22Rv1 (cell line): ENCODE results near the gene LSP1.

Experiments
- H3K27ac ChIP-seq: fragments of 450-650 bp; 2 replicates; pipeline ENCODE4 v1.5.1; 2017
- CTCF ChIP-seq: fragments of 450-650 bp; IDR thresholded peaks from 2 replicates; pipeline ENCODE4 v1.5.1; 2017; ENCODE audit warnings: mild to moderate bottlenecking
- ZFX ChIP-seq: fragments of 450-650 bp; IDR thresholded peaks from 2 replicates; pipeline ENCODE4 v1.6.1; 2017; ENCODE audit warnings: antibody characterized with exemption, borderline replicate concordance

Gene LSP1

GRCh38 chr11:1854949-1855885, 2.3 kb downstream of the LSP1 start:
- TF ChIP-seq ZFX (no peak), CTCF (no peak)
- no peak overlapping the region for H3K27ac ChIP-seq

DNA sequence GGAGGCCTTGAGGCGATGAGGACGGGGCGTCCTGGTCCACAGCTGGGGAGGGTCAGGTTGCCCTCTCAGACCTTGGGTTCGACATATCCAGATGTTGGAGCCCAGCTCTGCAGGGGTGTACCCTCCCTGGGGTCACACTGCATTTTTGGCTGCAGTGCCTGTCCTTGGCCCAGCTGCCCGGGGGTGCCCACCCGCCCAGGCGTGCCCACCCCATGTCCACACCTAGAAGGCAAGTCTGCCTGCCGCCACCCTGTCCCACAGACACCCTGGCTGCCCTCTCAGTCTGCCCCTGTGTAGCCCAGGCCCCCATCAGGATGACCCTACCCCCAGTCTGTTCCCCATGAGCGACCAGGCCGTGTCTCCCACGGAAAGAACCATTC, 3.0 kb downstream of the LSP1 start:
- TF ChIP-seq ZFX (no peak), CTCF (no peak)
- no peak overlapping the region for H3K27ac ChIP-seq

DNA sequence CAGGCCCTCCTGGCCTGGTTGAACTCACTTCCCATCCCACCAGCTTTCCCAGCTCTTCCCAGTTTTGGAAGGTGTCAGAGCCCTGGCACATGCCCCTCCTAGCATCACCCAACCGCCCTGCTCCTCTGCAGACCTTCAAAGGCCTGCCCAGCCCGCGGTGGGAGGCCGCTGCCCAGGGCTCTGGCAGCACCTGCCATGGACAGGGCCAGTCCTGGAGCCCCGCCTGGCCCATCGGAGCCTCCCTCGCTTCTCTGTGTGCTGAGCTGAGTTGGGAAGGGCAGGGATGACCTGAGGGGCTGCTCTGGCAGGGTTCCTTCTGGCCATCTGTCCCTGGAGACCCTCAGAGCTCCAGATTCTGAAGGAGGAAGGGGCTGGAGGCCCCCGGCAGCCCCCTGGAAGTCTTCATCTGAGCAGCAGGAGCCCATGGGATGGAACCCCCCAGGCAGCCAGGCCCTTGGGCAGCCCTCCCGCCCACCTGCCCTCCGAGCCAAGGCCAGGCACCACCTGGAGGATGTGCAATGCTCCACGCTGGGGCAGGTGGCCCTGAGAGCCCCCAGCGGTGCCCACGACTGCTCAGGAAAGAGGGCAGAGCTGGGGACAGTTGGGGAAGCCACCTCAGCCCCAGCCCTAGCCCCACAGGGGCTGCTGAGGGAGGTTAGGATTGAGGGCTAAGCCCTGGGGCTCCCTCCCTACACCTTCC, 3.6 kb downstream of the LSP1 start:
- no peak for TF ChIP-seq ZFX
- TF ChIP-seq CTCF: no peak
- H3K27ac ChIP-seq: no peak overlapping the region

- no peak overlapping the region for H3K27ac ChIP-seq
- TF ChIP-seq ZFX (no peak), CTCF (no peak)
Observed at GRCh38 chr11:1857064-1857463, 4.2 kb downstream of the LSP1 start.

DNA sequence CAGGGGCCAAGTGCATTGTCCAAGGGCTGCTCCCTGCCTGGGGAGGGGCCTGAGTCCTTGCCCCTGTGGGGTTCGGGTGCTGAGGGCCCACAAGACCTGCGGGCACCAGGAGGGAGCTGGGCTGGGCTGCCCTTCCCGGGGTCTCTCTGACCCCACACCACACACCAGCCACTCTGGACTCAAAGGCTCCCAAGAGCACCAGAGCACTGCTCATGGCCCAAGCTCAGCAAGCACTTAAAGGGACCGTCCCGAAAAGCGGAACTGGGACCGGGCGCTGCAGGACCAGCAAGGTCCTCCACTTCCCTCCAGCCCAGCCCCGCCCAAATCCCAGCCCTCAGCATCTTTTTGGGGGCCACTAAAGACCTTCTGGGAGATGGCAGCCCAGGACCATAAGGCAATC, 5.3 kb downstream of the LSP1 start:
- TF ChIP-seq ZFX (no peak), CTCF (no peak)
- H3K27ac ChIP-seq: no peak overlapping the region

GRCh38 chr11:1858576-1858975, 5.7 kb downstream of the LSP1 start:
- H3K27ac ChIP-seq: no peak overlapping the region
- TF ChIP-seq CTCF (no peak), ZFX (no peak)

- TF ChIP-seq ZFX: no peak
- no peak overlapping the region for H3K27ac ChIP-seq
Observed at GRCh38 chr11:1859004-1859403, 6.1 kb downstream of the LSP1 start.
